Fibroblast of the aortic adventitia (primary cell): ENCODE measurements around the gene HAAO. TPM values are rescaled to one million over a fixed set of nuclear protein-coding genes. Genes with fewer than 3 reads are reported as not detected.
A peak's percentile ranks its signal among the peaks of the same experiment; 100 is the strongest.
"Not testable (repeated sequence)": the region's sequence is repeated elsewhere in the genome, so short reads cannot be mapped to it uniquely, and the experiment has no call there.

ENCODE experiments used
- DNase-seq: peaks from one replicate; pipeline ENCODE4 v3.0.0-alpha.2; 2010; ENCODE audit warnings: low read depth
- H3K4me3 ChIP-seq: 2 replicates; pipeline ENCODE4 v1.5.1; 2011; ENCODE audit warnings: low read depth, mild to moderate bottlenecking, control low read depth, low read length, moderate library complexity
- total RNA-seq: library from RNA; depleted of rRNA; stranded (reverse); fragments of >200 nt; gene quantifications from 2 replicates; pipeline ENCODE4 v1.2.3, GENCODE V29; 2012; ENCODE audit warnings: low replicate concordance
- TF ChIP-seq, protein P1 (sequence below): IDR thresholded peaks from 2 replicates; pipeline ENCODE4 v1.5.1; 2011; ENCODE audit warnings: mild to moderate bottlenecking, low read length, control low read depth, inconsistent platforms; ENCODE audit not compliant: insufficient read depth

Gene HAAO
- total RNA-seq, 1 donor: 0.90 TPM

DNA sequence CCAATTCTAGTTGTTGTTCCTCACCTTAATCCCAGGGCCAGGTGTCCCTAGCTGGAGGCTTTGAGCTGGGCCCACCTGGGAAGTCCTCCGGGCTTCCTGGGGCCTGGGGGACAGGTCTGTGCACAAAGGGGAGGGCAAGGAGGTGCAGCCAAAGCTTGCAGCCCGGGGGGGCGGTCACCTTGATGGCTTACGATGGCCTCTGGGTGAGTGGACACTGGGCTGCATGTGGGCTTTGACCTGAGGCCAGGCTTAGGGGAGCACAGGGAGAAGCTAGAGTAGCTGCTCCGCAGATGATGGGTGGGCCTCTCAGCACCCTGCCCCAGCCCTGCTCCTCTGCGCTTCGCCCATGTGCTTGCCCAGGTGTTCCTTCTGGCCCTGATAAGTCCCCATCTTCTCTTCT is 41.8 kb upstream of the HAAO start:
- H3K4me3 ChIP-seq: no peak overlapping the region
- TF ChIP-seq, protein P1, sequence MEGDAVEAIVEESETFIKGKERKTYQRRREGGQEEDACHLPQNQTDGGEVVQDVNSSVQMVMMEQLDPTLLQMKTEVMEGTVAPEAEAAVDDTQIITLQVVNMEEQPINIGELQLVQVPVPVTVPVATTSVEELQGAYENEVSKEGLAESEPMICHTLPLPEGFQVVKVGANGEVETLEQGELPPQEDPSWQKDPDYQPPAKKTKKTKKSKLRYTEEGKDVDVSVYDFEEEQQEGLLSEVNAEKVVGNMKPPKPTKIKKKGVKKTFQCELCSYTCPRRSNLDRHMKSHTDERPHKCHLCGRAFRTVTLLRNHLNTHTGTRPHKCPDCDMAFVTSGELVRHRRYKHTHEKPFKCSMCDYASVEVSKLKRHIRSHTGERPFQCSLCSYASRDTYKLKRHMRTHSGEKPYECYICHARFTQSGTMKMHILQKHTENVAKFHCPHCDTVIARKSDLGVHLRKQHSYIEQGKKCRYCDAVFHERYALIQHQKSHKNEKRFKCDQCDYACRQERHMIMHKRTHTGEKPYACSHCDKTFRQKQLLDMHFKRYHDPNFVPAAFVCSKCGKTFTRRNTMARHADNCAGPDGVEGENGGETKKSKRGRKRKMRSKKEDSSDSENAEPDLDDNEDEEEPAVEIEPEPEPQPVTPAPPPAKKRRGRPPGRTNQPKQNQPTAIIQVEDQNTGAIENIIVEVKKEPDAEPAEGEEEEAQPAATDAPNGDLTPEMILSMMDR: no peak
- no peak for DNase-seq

DNA sequence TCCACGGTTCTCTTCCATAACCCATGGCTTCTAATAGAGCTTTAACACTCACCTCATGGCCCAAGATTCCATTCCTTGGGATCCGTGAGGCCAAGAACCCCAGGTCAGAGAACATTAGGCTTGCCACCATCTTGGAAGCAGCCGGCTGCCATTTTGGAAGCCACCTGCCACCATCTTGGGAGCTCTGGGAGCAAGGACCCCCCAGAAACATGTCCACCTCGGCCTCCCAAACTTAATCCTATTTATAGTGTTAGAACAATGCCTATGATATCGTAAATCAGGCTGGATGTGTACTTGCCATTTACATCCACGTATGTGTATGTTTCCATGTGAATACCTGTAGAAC is 39.9 kb upstream of the HAAO start:
- DNase-seq: no peak
- no peak overlapping the region for H3K4me3 ChIP-seq
- TF ChIP-seq, protein P1: no peak

DNA sequence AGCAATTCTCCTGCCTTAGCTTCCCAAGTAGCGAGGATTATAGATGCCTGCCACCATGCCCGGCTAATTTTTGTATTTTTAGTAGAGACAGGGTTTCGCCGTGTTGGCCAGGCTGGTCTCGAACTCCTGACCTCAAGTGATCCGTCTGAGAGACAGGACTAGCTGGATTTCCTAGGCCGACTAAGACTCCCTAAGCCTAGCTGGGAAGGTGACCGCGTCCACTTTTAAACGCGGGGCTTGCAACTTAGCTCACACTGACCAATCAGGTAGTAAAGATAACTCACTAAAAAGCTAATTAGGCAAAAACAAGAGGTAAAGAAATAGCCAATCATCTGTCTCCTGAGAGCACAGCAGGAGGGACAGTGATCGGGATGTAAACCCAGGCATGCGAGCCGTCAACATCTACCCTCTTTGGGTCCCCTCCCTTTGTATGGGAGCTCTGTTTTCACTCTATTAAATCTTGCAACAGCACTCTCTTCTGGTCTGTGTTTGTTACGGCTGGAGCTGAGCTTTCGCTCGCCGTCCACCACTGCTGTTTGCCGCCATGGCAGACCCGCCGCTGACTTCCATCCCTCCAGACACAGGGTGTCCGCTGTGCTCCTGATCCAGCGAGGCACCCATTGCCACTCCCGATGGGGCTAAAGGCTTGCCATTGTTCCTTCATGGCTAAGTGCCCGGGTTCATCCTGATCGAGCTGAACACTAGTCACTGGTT is 39.3 kb upstream of the HAAO start:
- DNase-seq, H3K4me3 ChIP-seq: not testable (repeated sequence)

DNA sequence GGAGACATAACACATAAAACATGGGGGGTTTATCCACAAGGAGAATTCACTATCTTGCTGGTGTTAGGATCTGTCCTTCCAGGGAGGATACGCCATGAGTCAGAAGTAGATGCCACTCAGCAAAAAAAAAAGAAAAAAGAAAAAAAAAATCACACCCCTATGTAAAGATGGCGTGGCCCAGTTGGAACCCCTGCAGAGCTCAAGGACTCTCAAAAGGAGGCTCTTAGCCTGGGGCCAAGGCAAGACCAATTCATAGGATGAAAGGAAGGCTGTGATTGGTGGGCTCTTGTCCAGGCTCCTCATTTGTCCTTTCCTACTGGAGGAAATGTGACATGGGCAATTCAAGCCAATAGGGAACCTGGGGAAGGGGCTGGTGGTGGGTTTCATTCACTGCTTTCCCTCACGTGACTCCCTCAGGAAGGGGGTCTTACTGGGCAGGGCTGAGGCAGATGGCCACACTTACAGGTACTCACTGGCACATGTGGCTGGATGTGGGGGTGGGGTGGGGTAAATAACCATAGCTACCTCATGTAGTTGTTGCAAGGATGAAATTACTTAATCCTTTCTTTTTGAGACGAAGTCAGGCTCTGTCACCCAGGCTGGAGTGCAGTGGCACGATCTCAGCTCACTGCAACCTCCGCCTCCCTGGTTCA is 38.7 kb upstream of the HAAO start:
- DNase-seq: no peak
- no peak overlapping the region for H3K4me3 ChIP-seq
- TF ChIP-seq, protein P1: no peak

DNA sequence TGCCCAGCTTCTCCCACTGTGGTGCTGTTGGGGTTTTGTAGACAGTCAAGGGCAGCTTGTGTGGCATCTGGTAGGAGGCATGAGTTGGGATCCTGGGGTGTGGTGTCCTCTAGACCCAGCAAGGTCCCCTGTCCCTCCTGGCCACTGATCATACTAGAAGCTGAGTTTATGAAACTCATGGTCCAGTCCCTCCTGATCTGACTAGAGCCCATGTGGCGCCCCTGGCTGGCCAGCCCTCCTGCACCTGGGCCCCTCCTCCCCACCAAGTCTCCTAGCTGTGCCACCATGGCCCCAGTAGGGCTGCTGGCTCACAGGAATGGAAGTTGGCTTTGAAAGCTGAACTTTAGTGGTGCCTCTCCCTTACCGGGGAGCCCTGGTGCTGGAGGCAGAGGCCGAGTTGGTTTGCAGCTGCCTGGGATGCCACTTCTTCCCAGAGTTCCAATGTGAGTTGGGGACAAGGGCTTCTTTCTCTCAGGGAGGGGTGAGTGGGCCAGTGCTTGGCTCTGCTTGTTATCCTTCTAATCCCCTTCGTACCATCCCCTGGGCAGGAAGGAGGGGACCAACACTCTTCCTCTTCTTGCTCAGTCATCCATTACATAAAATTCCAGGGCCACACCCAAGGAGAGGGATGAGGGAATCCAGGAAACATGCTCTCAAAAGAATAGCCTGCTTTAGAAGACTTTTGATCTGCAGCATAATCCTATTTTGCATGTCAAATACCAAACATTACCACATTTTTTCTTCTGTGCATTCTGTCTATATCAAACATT is 37.5 kb upstream of the HAAO start:
- peak; percentile 59 for DNase-seq
- peak overlapping the region; percentile 3 for H3K4me3 ChIP-seq
- TF ChIP-seq, protein P1: no peak

DNA sequence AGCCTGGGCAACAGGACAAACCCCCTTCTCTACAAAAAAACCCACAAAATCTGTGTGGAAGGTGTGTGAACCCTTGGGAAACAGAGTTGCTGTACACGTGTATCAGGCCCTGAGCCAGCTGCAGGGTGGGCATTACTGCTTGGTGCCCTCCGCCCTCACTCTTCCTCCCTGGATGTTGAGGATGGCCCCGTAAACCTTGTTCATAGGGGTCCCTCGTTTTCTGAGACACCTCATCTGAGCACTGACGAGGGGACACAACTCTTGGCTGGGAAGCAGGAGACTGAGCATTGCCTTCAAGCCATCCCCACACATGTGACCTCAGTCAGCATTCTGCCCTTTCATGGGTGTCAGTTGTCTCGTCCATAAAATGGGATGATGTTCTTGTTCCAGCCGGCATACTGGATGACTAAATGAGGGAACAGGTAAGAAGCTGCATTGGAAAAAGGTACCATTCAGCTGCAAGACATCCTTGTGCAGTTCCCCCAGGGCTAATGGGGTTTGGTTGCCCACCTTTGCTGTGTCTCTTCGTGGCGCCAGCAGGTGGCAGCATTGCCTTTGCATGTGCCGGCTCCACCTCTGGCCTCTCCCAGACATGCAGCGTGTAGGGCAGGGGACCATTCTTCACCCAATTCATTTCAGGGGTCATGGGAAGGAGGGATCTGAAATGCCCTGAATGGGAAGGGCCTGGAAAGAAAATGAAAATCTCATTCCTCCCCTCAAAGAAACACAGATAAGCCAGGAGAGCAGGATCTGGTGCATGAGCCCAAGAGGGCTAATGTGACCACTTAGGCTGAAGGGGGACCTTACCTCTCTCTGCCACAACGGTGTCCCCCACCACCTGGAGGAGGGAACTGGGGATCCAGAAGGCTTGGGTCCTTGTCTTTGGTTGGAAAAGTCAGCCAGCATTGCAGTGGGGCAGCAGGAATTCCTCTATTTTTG is 36.4 kb upstream of the HAAO start:
- H3K4me3 ChIP-seq: peak overlapping the region; percentile 41
- TF ChIP-seq, protein P1: peak; percentile 94
- peak; percentile 85 for DNase-seq
